GM23338 (cell line): ENCODE data around the gene CAST.

Experiments
- CTCF ChIP-seq, 2 experiments: fragments of 200-600 bp in 1 of 2; sonication (generic) in 1 of 2; conservative IDR thresholded peaks; 2 replicates each; pipeline versions ENCODE4 v1.5.1 to v1.6.1; 2016 to 2017; ENCODE audit warnings: antibody characterized with exemption in 2 of 2, low read depth in 2 of 2, mild to moderate bottlenecking in 2 of 2, moderate library complexity in 1 of 2
- ETS1 ChIP-seq: IDR thresholded peaks from 2 replicates; pipeline ENCODE4 v1.6.1; 2016; ENCODE audit warnings: antibody characterized with exemption
- EZH2phosphoT487 ChIP-seq: fragments of 200-600 bp; sonication (generic); IDR thresholded peaks from one replicate; pipeline ENCODE4 v1.8.1; 2018; ENCODE audit warnings: antibody characterized with exemption; ENCODE audit not compliant: unreplicated experiment
- POLR2AphosphoS5 ChIP-seq: IDR thresholded peaks from 2 replicates; pipeline ENCODE4 v1.6.1; 2016; ENCODE audit warnings: antibody characterized with exemption, low read depth
- TF ChIP-seq, protein P1 (sequence below): IDR thresholded peaks from one replicate; pipeline ENCODE4 v1.6.1; 2018; ENCODE audit warnings: antibody characterized with exemption; ENCODE audit not compliant: unreplicated experiment

DNA sequence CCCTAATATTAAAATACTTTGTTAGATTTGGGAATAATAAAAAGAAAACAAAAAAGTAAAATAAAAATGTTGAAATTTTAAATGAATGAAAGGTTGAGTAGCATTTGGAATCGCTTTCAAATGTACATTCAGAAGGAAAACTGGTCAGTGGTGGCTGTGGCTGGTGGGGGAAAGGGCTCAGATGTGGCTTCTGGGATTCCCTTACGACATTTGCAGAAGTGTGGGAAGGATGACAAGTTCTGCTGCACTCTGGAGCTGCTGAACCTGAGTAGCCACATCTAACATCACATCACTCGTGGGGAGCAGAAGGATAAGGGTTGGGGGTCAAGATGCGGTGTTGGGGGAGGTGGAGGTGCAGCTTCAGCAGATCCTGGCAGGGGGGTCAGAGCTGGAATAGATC is 25.6 kb upstream of the CAST start:
- TF ChIP-seq POLR2AphosphoS5 (no peak), ETS1 (no peak), CTCF (conservative IDR thresholded peaks at IDR 0.05; ENCODE audit: low read depth in 2 of 2) (no peak), EZH2phosphoT487 (no peak)
- TF ChIP-seq, protein P1, sequence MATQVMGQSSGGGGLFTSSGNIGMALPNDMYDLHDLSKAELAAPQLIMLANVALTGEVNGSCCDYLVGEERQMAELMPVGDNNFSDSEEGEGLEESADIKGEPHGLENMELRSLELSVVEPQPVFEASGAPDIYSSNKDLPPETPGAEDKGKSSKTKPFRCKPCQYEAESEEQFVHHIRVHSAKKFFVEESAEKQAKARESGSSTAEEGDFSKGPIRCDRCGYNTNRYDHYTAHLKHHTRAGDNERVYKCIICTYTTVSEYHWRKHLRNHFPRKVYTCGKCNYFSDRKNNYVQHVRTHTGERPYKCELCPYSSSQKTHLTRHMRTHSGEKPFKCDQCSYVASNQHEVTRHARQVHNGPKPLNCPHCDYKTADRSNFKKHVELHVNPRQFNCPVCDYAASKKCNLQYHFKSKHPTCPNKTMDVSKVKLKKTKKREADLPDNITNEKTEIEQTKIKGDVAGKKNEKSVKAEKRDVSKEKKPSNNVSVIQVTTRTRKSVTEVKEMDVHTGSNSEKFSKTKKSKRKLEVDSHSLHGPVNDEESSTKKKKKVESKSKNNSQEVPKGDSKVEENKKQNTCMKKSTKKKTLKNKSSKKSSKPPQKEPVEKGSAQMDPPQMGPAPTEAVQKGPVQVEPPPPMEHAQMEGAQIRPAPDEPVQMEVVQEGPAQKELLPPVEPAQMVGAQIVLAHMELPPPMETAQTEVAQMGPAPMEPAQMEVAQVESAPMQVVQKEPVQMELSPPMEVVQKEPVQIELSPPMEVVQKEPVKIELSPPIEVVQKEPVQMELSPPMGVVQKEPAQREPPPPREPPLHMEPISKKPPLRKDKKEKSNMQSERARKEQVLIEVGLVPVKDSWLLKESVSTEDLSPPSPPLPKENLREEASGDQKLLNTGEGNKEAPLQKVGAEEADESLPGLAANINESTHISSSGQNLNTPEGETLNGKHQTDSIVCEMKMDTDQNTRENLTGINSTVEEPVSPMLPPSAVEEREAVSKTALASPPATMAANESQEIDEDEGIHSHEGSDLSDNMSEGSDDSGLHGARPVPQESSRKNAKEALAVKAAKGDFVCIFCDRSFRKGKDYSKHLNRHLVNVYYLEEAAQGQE, result no peak
